Measurements from ENCODE around the gene KIF22. TPM values are rescaled to one million over a fixed set of nuclear protein-coding genes. Genes with fewer than 3 reads are reported as not detected.

The KIF22 gene
- total RNA-seq, 1 experiment from 2014 or later = 155 TPM

- H3K27me3 ChIP-seq (ENCODE audit: insufficient read depth, low read length) = no peaks in the 10 kb centered on the region
- ATAC-seq (no peak), DNase-seq (ENCODE audit: low read depth, low spot score) (no peak)
- BruUV-seq (replicated peaks) = no TSS peak
- no peak overlapping the region for H3K27ac ChIP-seq (ENCODE audit: low read depth, low read length)
- no peak overlapping the region for H3K4me2 ChIP-seq (ENCODE audit: low read length)
- RAD21 ChIA-PET (ENCODE audit: low non-redundant PET in 1 of 2, low total read pairs in 2 of 2, uncharacterized antibody in 2 of 2, unreplicated experiment in 2 of 2) = no interaction called here
- no peak overlapping the region for H3K4me3 ChIP-seq (replicated peaks in 1 of 2; ENCODE audit: low read depth in 1 of 2, low read length in 2 of 2)
- CTCF ChIA-PET = no interaction called here
- no peak overlapping the region for H3K9ac ChIP-seq (ENCODE audit: low read length)
- POLR2A ChIA-PET = no interaction called here
- no peaks in the 10 kb centered on the region for H4K20me1 ChIP-seq (ENCODE audit: insufficient read depth)
- no peaks in the 10 kb centered on the region for H3K79me2 ChIP-seq (ENCODE audit: insufficient read depth, low read length)
- intact Hi-C loops (cut with micrococcal nuclease) = no loop called here
- H3K9me3 ChIP-seq (ENCODE audit: control insufficient read depth in 1 of 2, insufficient read depth in 1 of 2, low read depth in 1 of 2, low read length in 2 of 2) = no peaks in the 10 kb centered on the region
- H2AFZ ChIP-seq (ENCODE audit: low read depth, low read length, poor library complexity, severe bottlenecking) = no peak overlapping the region
- TF ChIP-seq MAX (IDR thresholded peaks at IDR 0.05) (no peak), FOSL1 (IDR thresholded peaks at IDR 0.05; ENCODE audit: low read depth) (no peak), SIN3A (IDR thresholded peaks at IDR 0.05; ENCODE audit: low read depth) (no peak), EZH2phosphoT487 (IDR thresholded peaks at IDR 0.05; ENCODE audit: borderline replicate concordance) (no peak), REST (IDR thresholded peaks at IDR 0.05; ENCODE audit: low read depth) (no peak), RAD21 (IDR thresholded peaks at IDR 0.05; ENCODE audit: low read depth) (no peak), SRF (IDR thresholded peaks at IDR 0.05; ENCODE audit: low read depth) (no peak), EZH2 (IDR thresholded peaks at IDR 0.05) (no peak), SP1 (IDR thresholded peaks at IDR 0.05; ENCODE audit: low read depth) (no peak), EGR1 (IDR thresholded peaks at IDR 0.05; ENCODE audit: low read depth) (no peak), CBX3 (IDR thresholded peaks at IDR 0.05; ENCODE audit: low read depth) (no peak), TCF7L2 (IDR thresholded peaks at IDR 0.05; ENCODE audit: borderline replicate concordance, extremely low read depth, insufficient read depth, insufficient read length) (no peak), CEBPB (IDR thresholded peaks at IDR 0.05; ENCODE audit: low read depth) (no peak), ZNF274 (IDR thresholded peaks at IDR 0.05; ENCODE audit: low read depth, low read length) (no peak), POLR2A (IDR thresholded peaks at IDR 0.05; ENCODE audit: borderline replicate concordance, extremely low read depth, insufficient read depth, insufficient read length) (no peak), ELF1 (IDR thresholded peaks at IDR 0.05; ENCODE audit: borderline replicate concordance, low read depth) (no peak)
- peaks cover 4 to 9% of the 10 kb centered on the region in 2 experiments; a peak in 3 of 4 replicates for H3K36me3 ChIP-seq (ENCODE audit: control insufficient read depth in 1 of 2, insufficient read depth in 2 of 2, low read length in 2 of 2)
- H3K9me2 ChIP-seq (ENCODE audit: insufficient read depth) = no peaks in the 10 kb centered on the region
- no peaks in the 10 kb centered on the region; a peak in 1 of 4 replicates for H3K4me1 ChIP-seq (ENCODE audit: control insufficient read depth in 1 of 2, insufficient read depth in 2 of 2, low read length in 2 of 2)
These were observed 64.1 kb downstream of the KIF22 start for GRCh38 chr16:29854520-29855100.

Other genes with a start within 250 kb of the KIF22 start
- 0.47 TPM for gene SPN, start 127.5 kb upstream of the KIF22 start, total RNA-seq (2021; ENCODE audit: unreplicated experiment)
- 0.52 TPM for gene QPRT, start 111.6 kb upstream of the KIF22 start, total RNA-seq (2021; ENCODE audit: unreplicated experiment)
- 0.15 TPM for gene C16orf54, start 44.8 kb upstream of the KIF22 start, total RNA-seq (2021; ENCODE audit: unreplicated experiment)
- 0.07 TPM for gene ZG16, start 12.5 kb upstream of the KIF22 start, total RNA-seq (2021; ENCODE audit: unreplicated experiment)
- 256 TPM for gene MAZ, start 15.8 kb downstream of the KIF22 start, total RNA-seq (2021; ENCODE audit: unreplicated experiment)
- gene PRRT2, start 21.4 kb downstream of the KIF22 start, total RNA-seq (2021; ENCODE audit: unreplicated experiment) = 4.0 TPM
- 28.9 TPM for gene PAGR1, start 25.4 kb downstream of the KIF22 start, total RNA-seq (2021; ENCODE audit: unreplicated experiment)
- 75.1 TPM for gene MVP, start 29.7 kb downstream of the KIF22 start, total RNA-seq (2021; ENCODE audit: unreplicated experiment)
- gene CDIPT, start 72.5 kb downstream of the KIF22 start, total RNA-seq (2021; ENCODE audit: unreplicated experiment) = 58.3 TPM
- 49.3 TPM for gene SEZ6L2, start 108.8 kb downstream of the KIF22 start, total RNA-seq (2021; ENCODE audit: unreplicated experiment)
- gene ASPHD1, start 109.7 kb downstream of the KIF22 start, total RNA-seq (2021; ENCODE audit: unreplicated experiment) = 18.4 TPM
- gene KCTD13, start 135.5 kb downstream of the KIF22 start, total RNA-seq (2021; ENCODE audit: unreplicated experiment) = 40.7 TPM
- 75.5 TPM for gene TMEM219, start 171.3 kb downstream of the KIF22 start, total RNA-seq (2021; ENCODE audit: unreplicated experiment)
- gene TAOK2, start 183.1 kb downstream of the KIF22 start, total RNA-seq (2021; ENCODE audit: unreplicated experiment) = 56.7 TPM
- 21.8 TPM for gene HIRIP3, start 204.9 kb downstream of the KIF22 start, total RNA-seq (2021; ENCODE audit: unreplicated experiment)
- gene INO80E, start 205.5 kb downstream of the KIF22 start, total RNA-seq (2021; ENCODE audit: unreplicated experiment) = 89.8 TPM
- gene DOC2A, start 220.3 kb downstream of the KIF22 start, total RNA-seq (2021; ENCODE audit: unreplicated experiment) = 17.3 TPM
- gene C16orf92, start 232.4 kb downstream of the KIF22 start, total RNA-seq (2021; ENCODE audit: unreplicated experiment) = not detected
- gene TLCD3B, start 240.5 kb downstream of the KIF22 start, total RNA-seq (2021; ENCODE audit: unreplicated experiment) = 1.0 TPM